Left ventricle myocardium inferior (tissue), 1 donor: ENCODE measurements around the gene ACP4. TPM values are rescaled to one million over a fixed set of nuclear protein-coding genes. Genes with fewer than 3 reads are reported as not detected.

Experiments
- DNase-seq: peaks from one replicate; pipeline ENCODE4 v3.0.0-alpha.2; 2020
- H3K27ac ChIP-seq: fragments of 200-600 bp; replicated peaks from 2 replicates; pipeline ENCODE4 v1.8.0; 2021
- H3K27me3 ChIP-seq: fragments of 200-600 bp; 2 replicates; pipeline ENCODE4 v1.8.0; 2021; ENCODE audit warnings: low read depth
- H3K36me3 ChIP-seq: fragments of 200-600 bp; 2 replicates; pipeline ENCODE4 v1.8.0; 2021
- H3K4me1 ChIP-seq: fragments of 200-600 bp; 2 replicates; pipeline ENCODE4 v1.8.0; 2021
- H3K4me3 ChIP-seq: fragments of 200-600 bp; 2 replicates; pipeline ENCODE4 v1.8.0; 2021; ENCODE audit warnings: mild to moderate bottlenecking, moderate library complexity
- H3K9me3 ChIP-seq: fragments of 200-600 bp; replicated peaks from 2 replicates; pipeline ENCODE4 v1.8.0; 2021
- CTCF ChIP-seq: fragments of 200-600 bp; IDR thresholded peaks from 2 replicates; pipeline ENCODE4 v1.8.0; 2021; ENCODE audit warnings: antibody characterized with exemption, mild to moderate bottlenecking, borderline replicate concordance
- intact Hi-C: fragments of 100-400 bp; cut with micrococcal nuclease; formaldehyde crosslinking; loops from one replicate; pipeline ENCODE4 v1.11.0; 2022
- total RNA-seq: library from RNA; stranded (reverse); fragmentation: NEBNext Ultra II Directional; extraction: Animal tissue kit (Norgen Biotek cat#: 25700); gene quantifications from one replicate; pipeline ENCODE4 v1.2.1, GENCODE V29; 2021
- donor health status: DM: no; HTN: yes; CAD: no; lungs with severe emphysema.

ACP4 gene
- total RNA-seq, 1 donor from 2014 or later: not detected

- Histone ChIP-seq H3K27ac (no peak overlapping the region), H3K4me3 (no peak overlapping the region), H3K9me3 (peaks cover 14% of the 10 kb centered on the region), H3K4me1 (no peaks in the 10 kb centered on the region), H3K36me3 (no peaks in the 10 kb centered on the region), H3K27me3 (peaks cover 98% of the 10 kb centered on the region)
- no peak for DNase-seq
- intact Hi-C loops: no loop called here
- TF ChIP-seq CTCF: no peak
These were observed 14.1 kb upstream of the ACP4 start for GRCh38 chr19:50776131-50776530.

GRCh38 chr19:50777261-50777660 is 13.0 kb upstream of the ACP4 start:
- peaks cover 98% of the 10 kb centered on the region for H3K27me3 ChIP-seq
- DNase-seq: no peak
- intact Hi-C loops: no loop called here

GRCh38 chr19:50777830-50778303 is 12.3 kb upstream of the ACP4 start:
- intact Hi-C loops: no loop called here
- no peak for TF ChIP-seq CTCF
- no peak for DNase-seq
- Histone ChIP-seq H3K27me3 (peaks cover 99% of the 10 kb centered on the region), H3K4me3 (no peak overlapping the region), H3K9me3 (peaks cover 11% of the 10 kb centered on the region), H3K27ac (no peak overlapping the region), H3K36me3 (no peaks in the 10 kb centered on the region), H3K4me1 (no peaks in the 10 kb centered on the region)

More at GRCh38 chr19:50777261-50777660, 13.0 kb upstream of the ACP4 start:
- peaks cover 14% of the 10 kb centered on the region for H3K9me3 ChIP-seq
- H3K4me3 ChIP-seq: no peak overlapping the region
- H3K27ac ChIP-seq: no peak overlapping the region
- no peak for TF ChIP-seq CTCF
- no peaks in the 10 kb centered on the region for H3K4me1 ChIP-seq
- no peaks in the 10 kb centered on the region for H3K36me3 ChIP-seq

- Histone ChIP-seq H3K27ac (no peak overlapping the region), H3K27me3 (peaks cover 95% of the 10 kb centered on the region), H3K4me1 (peaks cover 3% of the 10 kb centered on the region), H3K9me3 (peaks cover 11% of the 10 kb centered on the region), H3K36me3 (no peaks in the 10 kb centered on the region), H3K4me3 (no peak overlapping the region)
- TF ChIP-seq CTCF: no peak
- intact Hi-C loops: no loop called here
- no peak for DNase-seq
These were observed 11.2 kb upstream of the ACP4 start for GRCh38 chr19:50778906-50779430.

- no peak for TF ChIP-seq CTCF
- peaks cover 87% of the 10 kb centered on the region for H3K27me3 ChIP-seq
- intact Hi-C loops: no loop called here
These were observed 10.4 kb upstream of the ACP4 start for GRCh38 chr19:50779504-50780457.

More at GRCh38 chr19:50779504-50780457, 10.4 kb upstream of the ACP4 start:
- peaks cover 3% of the 10 kb centered on the region for H3K4me1 ChIP-seq
- no peak overlapping the region for H3K4me3 ChIP-seq
- no peak overlapping the region for H3K27ac ChIP-seq
- peaks cover 11% of the 10 kb centered on the region for H3K9me3 ChIP-seq
- no peak for DNase-seq
- H3K36me3 ChIP-seq: no peaks in the 10 kb centered on the region
